Measurements from ENCODE around the gene FOLR1. TPM values are rescaled to one million over a fixed set of nuclear protein-coding genes. Genes with fewer than 3 reads are reported as not detected.
A peak's percentile ranks its signal among the peaks of the same experiment; 100 is the strongest.

Gene FOLR1
- total RNA-seq, 4 donors from 2014 or later: 0.40 to 1.0 TPM; not detected in 2

DNA sequence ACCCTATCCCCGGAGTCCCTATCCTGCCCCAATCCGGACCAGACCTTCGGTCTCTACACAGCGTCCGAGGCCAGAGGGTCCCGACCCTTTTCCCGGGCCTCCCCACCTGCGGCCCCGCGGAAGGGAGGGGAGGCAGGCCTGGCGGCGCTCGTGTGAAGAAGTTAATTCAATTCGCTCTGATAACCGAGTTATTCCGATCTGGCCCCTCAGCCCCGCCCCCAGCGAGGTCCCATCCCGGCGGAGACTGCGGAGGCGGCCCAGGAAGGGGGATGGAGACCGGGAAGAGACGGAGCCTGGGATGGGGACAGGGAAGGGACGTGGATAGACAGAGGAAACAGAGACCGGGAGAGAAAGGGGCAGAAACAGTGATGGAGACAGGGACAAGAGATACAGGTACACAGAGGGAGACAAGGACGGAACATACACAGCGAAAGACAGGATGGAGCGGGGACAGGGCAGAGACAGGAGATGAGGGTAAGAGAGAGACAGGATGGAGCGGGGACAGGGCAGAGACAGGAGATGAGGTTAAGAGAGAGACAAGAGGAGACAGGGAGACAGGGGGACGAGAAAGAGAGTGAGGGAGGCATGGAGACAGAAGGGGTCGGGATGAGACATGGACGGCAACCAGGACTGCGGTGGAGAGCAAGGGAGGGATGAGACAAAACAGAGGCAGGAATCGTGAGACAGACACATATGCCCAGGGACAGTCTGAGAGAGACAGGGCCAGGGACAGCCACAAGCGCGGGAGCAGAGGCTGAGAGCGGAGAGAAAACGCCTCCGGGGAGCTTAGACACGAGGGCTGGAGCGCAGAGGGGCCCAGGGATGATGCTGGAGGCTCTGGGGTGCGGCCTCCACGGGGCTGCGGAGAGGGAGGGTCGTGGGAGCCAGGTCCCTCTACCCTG is 52.7 kb downstream of the FOLR1 start:
- TF ChIP-seq POLR2AphosphoS5 (IDR thresholded peaks at IDR 0.05) (no peak), POLR2A (IDR thresholded peaks at IDR 0.05; ENCODE audit: low read depth) (no peak), EP300 (IDR thresholded peaks at IDR 0.05) (no peak)
- TF ChIP-seq, protein P1, sequence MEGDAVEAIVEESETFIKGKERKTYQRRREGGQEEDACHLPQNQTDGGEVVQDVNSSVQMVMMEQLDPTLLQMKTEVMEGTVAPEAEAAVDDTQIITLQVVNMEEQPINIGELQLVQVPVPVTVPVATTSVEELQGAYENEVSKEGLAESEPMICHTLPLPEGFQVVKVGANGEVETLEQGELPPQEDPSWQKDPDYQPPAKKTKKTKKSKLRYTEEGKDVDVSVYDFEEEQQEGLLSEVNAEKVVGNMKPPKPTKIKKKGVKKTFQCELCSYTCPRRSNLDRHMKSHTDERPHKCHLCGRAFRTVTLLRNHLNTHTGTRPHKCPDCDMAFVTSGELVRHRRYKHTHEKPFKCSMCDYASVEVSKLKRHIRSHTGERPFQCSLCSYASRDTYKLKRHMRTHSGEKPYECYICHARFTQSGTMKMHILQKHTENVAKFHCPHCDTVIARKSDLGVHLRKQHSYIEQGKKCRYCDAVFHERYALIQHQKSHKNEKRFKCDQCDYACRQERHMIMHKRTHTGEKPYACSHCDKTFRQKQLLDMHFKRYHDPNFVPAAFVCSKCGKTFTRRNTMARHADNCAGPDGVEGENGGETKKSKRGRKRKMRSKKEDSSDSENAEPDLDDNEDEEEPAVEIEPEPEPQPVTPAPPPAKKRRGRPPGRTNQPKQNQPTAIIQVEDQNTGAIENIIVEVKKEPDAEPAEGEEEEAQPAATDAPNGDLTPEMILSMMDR (IDR thresholded peaks at IDR 0.05): no peak
- Histone ChIP-seq H3K4me3 (peak overlapping the region; percentile 18 to 41 (median 24)), H3K36me3 (no peaks in the 10 kb centered on the region), H3K27ac (replicated peaks in 1 of 4) (no peak overlapping the region), H3K27me3 (peaks cover 18 to 71% (median 44%) of the 10 kb centered on the region in 4 donors), H3K9me3 (no peaks in the 10 kb centered on the region), H3K4me1 (peaks cover 26 to 33% (median 32%) of the 10 kb centered on the region in 4 donors)
- no peak for DNase-seq (ENCODE audit: extremely low spot score)
- 17% methylated on average over 34 of the region's 46 CpGs for WGBS
- intact Hi-C loops (cut with DNase I): no loop called here

DNA sequence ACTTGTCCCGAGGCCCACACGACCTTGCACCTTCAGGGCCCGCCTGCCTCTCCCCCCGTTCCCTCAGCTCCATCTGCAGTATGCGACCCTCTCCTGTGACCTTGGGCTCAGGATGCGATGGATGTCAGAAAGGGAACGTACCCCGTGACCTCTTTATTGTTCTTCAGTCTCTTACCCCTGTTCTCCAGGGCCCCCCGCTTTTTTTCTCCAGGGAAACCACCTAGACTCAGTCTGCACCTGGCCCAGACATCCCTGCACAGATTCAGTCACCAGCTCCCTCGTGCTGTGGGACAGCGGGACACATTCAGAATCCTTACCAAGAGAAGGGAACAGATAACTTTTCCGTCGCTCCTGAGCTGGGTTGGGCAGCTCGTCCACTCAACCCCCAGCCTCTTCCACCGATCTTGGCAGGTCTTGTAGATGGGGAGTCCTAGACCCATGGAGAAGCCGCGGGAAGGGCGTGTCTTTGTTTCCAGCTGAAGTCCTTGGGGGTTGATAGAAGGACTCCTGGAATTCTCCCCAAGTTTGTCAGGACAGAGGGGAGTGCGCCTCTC is 53.4 kb downstream of the FOLR1 start:
- peaks cover 21 to 26% (median 25%) of the 10 kb centered on the region in 4 donors for H3K4me1 ChIP-seq
- TF ChIP-seq, protein P1 (IDR thresholded peaks at IDR 0.05): no peak
- TF ChIP-seq EP300 (IDR thresholded peaks at IDR 0.05) (no peak), POLR2A (IDR thresholded peaks at IDR 0.05; ENCODE audit: low read depth) (no peak), POLR2AphosphoS5 (IDR thresholded peaks at IDR 0.05) (no peak)
- DNase-seq (ENCODE audit: extremely low spot score): no peak
- no peaks in the 10 kb centered on the region for H3K36me3 ChIP-seq
- intact Hi-C loops (cut with DNase I): no loop called here
- H3K9me3 ChIP-seq: no peaks in the 10 kb centered on the region
- WGBS: 22% methylated on average over 15 of the region's 19 CpGs
- H3K4me3 ChIP-seq: no peak overlapping the region
- H3K27me3 ChIP-seq: peaks cover 18 to 78% (median 44%) of the 10 kb centered on the region in 4 donors
- no peak overlapping the region for H3K27ac ChIP-seq (replicated peaks in 1 of 4)

Other genes starting within 250 kb of the FOLR1 start
- gene IL18BP, start 193.2 kb upstream of the FOLR1 start, total RNA-seq: 1 to 10 TPM; 2.7 to 9.4 (median 5.9) TPM
- gene NUMA1, start 111.6 kb upstream of the FOLR1 start, total RNA-seq: 100 to 1,000 TPM; 214 to 328 (median 272) TPM
- gene LRRC51, start 111.3 kb upstream of the FOLR1 start, total RNA-seq: 10 to 100 TPM in 1 of 4 donors, 1 to 10 TPM in 3; 9.1 to 10.0 (median 9.2) TPM
- gene LAMTOR1, start 88.8 kb upstream of the FOLR1 start, total RNA-seq: 100 to 1,000 TPM in 2 of 4 donors, 10 to 100 TPM in 2; 86.8 to 103 (median 98.0) TPM
- gene TOMT, start 86.2 kb upstream of the FOLR1 start, total RNA-seq: not detected
- gene ANAPC15, start 79.4 kb upstream of the FOLR1 start, total RNA-seq: 10 to 100 TPM; 43.5 to 58.1 (median 48.1) TPM
- gene FOLR3, start 56.4 kb upstream of the FOLR1 start, total RNA-seq: under 1 TPM in 2 of 4 donors, not detected in 2; 0.50 to 0.83 TPM
- gene FOLR2, start 24.7 kb downstream of the FOLR1 start, total RNA-seq: 10 to 100 TPM; 26.6 to 78.7 (median 33.1) TPM
- 100 to 1,000 TPM in 2 of 4 donors, 10 to 100 TPM in 2; 61.6 to 158 (median 100) TPM for gene INPPL1, start 32.6 kb downstream of the FOLR1 start, total RNA-seq
- 1 to 10 TPM; 1.2 to 1.3 (median 1.3) TPM for gene PHOX2A, start 52.0 kb downstream of the FOLR1 start, total RNA-seq
- gene CLPB, start 242.4 kb downstream of the FOLR1 start, total RNA-seq: 10 to 100 TPM; 15.4 to 23.2 (median 22.6) TPM

Measured in esophagus muscularis mucosa (tissue), 4 donors.